ENCODE results near the gene MIGA1. TPM values are rescaled to one million over a fixed set of nuclear protein-coding genes. Genes with fewer than 3 reads are reported as not detected.

Gene MIGA1, protein sequence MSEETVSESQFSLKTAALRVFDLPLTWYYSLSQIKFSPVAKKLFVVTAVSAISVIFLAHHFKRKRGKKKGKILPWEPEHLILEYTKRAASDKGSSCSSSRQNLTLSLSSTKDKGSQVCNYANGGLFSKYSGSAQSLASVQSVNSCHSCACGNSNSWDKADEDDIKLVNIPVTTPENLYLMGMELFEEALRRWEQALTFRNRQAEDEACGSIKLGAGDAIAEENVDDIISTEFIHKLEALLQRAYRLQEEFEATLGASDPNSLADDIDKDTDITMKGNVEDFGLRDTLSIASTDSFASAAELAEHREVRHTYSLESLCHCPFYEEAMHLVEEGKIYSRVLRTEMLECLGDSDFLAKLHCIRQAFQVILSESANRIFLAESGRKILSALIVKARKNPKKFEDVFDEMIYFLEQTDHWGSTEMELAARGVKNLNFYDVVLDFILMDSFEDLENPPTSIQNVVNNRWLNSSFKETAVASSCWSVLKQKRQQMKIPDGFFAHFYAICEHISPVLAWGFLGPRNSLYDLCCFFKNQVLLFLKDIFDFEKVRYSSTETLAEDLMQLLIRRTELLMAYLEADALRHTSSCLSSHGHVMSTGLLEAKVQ
- 4.7 to 8.7 TPM (median 7.5 TPM) in 5 replicates for total RNA-seq (2022; extraction: Qiagen RNA extraction)

DNA sequence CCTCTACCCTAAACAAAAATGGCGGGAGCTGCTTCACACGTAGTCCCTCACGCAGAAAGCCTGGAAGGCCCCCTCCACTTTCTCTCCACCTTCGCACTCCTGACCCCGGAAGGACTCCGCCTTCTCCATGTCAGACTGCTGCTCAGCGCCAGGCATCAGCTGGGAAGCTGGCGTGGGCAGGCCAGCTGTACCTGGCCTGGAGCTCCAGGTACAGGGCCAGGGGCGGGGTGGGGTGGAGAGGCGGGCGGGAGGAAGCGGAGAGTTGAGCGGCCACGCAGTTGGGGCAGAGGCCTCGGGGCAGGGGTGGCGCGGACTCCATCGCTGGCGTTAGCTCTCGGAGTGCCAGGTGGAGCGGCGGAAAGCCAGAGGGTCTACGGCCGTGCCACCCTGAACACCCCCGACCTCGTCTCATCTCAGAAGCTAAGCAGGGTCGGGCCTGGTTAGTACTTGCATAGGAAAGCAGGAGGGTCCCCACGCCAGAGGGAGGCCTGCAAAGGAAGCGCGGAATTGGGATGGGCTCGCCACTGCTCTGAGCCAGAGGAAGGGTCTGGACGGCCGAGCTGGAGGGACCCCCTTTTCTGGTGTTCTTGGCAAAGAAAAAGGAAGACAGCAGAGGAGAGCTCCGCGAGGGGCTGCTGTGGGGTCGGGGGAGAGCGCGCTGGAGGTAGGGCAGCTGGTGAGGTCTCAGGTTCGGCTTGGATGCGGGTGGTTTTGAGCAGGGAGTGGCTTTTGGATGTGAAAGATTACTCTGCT lies at the start of gene MIGA1:
MIGA1 (plus strand) TSS at position 121 of the 753 bp plus-strand sequence. CDS start 3,604 bp downstream, outside the sequence.

DNA sequence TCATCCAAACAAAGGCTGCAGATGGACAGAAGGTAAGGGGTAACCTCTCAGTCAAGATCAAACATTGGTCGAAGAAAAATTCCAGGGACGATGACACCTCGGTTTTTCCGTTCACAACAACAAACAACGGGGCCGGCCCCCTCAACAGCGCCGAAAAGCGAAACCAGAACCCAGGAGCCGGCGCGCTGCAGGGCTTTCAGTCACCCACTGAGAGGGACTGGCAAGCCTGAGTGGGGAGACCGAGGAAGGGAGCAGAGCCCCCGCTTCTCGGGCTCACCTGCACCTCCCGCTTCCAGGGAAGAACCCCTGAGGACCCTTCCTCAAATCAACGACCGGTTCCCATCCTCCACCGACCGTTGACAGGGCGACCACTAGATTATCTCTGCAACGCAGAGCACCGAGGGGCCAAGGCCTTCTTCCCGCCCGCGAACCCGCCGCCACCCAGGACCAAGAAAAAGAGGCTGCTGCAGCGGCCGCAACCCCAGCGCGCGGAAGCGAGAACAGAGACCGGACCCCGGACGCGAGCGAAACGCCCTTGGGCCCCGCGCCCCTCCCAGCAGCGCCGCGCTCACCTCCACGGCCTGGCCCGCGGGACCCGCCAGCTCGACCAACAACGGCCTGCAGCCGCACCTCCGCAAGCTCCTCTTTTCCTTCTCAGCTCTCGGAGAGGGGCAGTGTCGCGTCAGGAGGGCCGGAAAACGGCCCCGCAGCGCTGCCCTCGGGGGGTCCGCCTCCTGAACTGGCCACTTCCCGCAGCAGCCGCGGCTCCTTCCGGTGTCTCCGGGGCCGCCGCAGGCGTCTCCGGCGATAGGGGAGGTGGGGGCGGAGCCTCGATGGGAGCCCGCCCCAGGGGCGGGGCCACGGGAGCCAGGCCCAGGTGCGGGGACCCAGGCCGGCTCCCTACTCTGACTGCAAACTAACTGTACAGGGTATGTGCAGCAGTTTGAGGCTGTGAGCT lies 20.1 kb upstream of the MIGA1 start, which contains the start of gene USP33:
USP33 (minus strand) TSS at position 782 of the 958 bp plus-strand sequence. CDS start 18,155 bp downstream, outside the sequence.

DNA sequence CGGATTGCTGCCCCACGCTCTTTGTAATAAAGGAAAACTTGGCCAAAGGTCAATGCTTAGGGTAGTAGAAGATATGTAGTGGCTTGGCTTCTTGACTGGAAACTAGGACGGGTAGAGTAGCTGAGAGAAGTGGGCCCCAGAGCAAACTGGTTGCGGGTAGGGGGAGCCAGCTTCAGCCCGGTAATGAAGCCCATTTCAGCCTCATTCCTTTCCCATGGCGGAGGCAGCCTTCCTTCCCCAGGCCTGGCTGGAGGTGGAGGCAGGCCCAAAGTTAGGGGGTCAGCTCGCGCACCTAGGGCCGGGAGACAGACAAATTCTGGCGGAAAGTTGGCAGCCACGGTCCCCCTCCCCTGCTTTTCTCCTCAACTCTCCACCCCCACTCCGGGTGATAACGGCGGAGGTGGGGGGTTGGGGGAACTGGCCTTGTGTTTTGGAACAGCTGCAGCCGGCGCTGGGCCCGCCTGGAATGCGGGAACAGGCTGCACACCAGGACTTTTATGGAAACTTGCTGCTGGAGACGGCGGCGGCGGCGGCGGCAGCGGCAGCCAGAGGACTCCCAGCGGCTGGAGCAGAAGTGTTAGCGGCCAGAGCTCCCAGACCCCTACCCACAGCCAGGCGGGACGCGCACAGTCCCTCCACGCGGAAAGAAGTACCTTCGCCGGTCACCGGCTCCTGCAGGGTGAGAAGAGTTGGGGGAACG lies 108.8 kb downstream of the MIGA1 start, which contains the start of gene NEXN:
NEXN (plus strand) TSS at position 544 of the 700 bp plus-strand sequence. CDS start 27,483 bp downstream, outside the sequence.

Other genes starting within 250 kb of the MIGA1 start
- gene ZZZ3, start 97.0 kb upstream of the MIGA1 start, total RNA-seq (2022; extraction: Qiagen RNA extraction), result 15.8 to 21.8 TPM (median 16.2 TPM) in 5 replicates
- 15.1 to 22.0 TPM (median 18.6 TPM) in 5 replicates for gene USP33, start 19.8 kb upstream of the MIGA1 start, total RNA-seq (2022; extraction: Qiagen RNA extraction)
- 7.1 to 11.9 TPM (median 9.8 TPM) in 5 replicates for gene NEXN, start 109.0 kb downstream of the MIGA1 start, total RNA-seq (2022; extraction: Qiagen RNA extraction)
- gene FUBP1, start 199.4 kb downstream of the MIGA1 start, total RNA-seq (2022; extraction: Qiagen RNA extraction), result 98.2 to 120 TPM (median 112 TPM) in 5 replicates
- gene DNAJB4, start 225.3 kb downstream of the MIGA1 start, total RNA-seq (2022; extraction: Qiagen RNA extraction), result 38.3 to 48.4 TPM (median 45.0 TPM) in 5 replicates